Left ventricle myocardium inferior (tissue), 1 donor: ENCODE measurements around the gene PRKCB. TPM values are rescaled to one million over a fixed set of nuclear protein-coding genes. Genes with fewer than 3 reads are reported as not detected.
A peak's percentile ranks its signal among the peaks of the same experiment; 100 is the strongest.

Source experiments
- DNase-seq: peaks from one replicate; pipeline ENCODE4 v3.0.0-alpha.2; 2020
- H3K27ac ChIP-seq: fragments of 200-600 bp; replicated peaks from 2 replicates; pipeline ENCODE4 v1.8.0; 2021
- H3K27me3 ChIP-seq: fragments of 200-600 bp; 2 replicates; pipeline ENCODE4 v1.8.0; 2021; ENCODE audit warnings: low read depth
- H3K36me3 ChIP-seq: fragments of 200-600 bp; 2 replicates; pipeline ENCODE4 v1.8.0; 2021
- H3K4me1 ChIP-seq: fragments of 200-600 bp; 2 replicates; pipeline ENCODE4 v1.8.0; 2021
- H3K4me3 ChIP-seq: fragments of 200-600 bp; 2 replicates; pipeline ENCODE4 v1.8.0; 2021; ENCODE audit warnings: mild to moderate bottlenecking, moderate library complexity
- H3K9me3 ChIP-seq: fragments of 200-600 bp; replicated peaks from 2 replicates; pipeline ENCODE4 v1.8.0; 2021
- intact Hi-C: fragments of 100-400 bp; cut with micrococcal nuclease; formaldehyde crosslinking; loops from one replicate; pipeline ENCODE4 v1.11.0; 2022
- total RNA-seq: library from RNA; stranded (reverse); fragmentation: NEBNext Ultra II Directional; extraction: Animal tissue kit (Norgen Biotek cat#: 25700); gene quantifications from one replicate; pipeline ENCODE4 v1.2.1, GENCODE V29; 2021
- TF ChIP-seq, protein P1 (sequence below): fragments of 200-600 bp; IDR thresholded peaks from 2 replicates; pipeline ENCODE4 v1.8.0; 2021; ENCODE audit warnings: antibody characterized with exemption, mild to moderate bottlenecking, borderline replicate concordance
- donor health status: DM: no; HTN: yes; CAD: no; lungs with severe emphysema.

The PRKCB gene
- total RNA-seq, 1 donor from 2014 or later: 1.6 TPM

- intact Hi-C loops: no loop called here
- TF ChIP-seq, protein P1, sequence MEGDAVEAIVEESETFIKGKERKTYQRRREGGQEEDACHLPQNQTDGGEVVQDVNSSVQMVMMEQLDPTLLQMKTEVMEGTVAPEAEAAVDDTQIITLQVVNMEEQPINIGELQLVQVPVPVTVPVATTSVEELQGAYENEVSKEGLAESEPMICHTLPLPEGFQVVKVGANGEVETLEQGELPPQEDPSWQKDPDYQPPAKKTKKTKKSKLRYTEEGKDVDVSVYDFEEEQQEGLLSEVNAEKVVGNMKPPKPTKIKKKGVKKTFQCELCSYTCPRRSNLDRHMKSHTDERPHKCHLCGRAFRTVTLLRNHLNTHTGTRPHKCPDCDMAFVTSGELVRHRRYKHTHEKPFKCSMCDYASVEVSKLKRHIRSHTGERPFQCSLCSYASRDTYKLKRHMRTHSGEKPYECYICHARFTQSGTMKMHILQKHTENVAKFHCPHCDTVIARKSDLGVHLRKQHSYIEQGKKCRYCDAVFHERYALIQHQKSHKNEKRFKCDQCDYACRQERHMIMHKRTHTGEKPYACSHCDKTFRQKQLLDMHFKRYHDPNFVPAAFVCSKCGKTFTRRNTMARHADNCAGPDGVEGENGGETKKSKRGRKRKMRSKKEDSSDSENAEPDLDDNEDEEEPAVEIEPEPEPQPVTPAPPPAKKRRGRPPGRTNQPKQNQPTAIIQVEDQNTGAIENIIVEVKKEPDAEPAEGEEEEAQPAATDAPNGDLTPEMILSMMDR: no peak
- Histone ChIP-seq H3K9me3 (no peaks in the 10 kb centered on the region), H3K4me3 (no peak overlapping the region), H3K27me3 (no peaks in the 10 kb centered on the region), H3K36me3 (no peaks in the 10 kb centered on the region), H3K27ac (no peak overlapping the region), H3K4me1 (peaks cover 6% of the 10 kb centered on the region)
- DNase-seq: no peak
These were observed 276.0 kb downstream of the PRKCB start for GRCh38 chr16:24111724-24112302.

DNA sequence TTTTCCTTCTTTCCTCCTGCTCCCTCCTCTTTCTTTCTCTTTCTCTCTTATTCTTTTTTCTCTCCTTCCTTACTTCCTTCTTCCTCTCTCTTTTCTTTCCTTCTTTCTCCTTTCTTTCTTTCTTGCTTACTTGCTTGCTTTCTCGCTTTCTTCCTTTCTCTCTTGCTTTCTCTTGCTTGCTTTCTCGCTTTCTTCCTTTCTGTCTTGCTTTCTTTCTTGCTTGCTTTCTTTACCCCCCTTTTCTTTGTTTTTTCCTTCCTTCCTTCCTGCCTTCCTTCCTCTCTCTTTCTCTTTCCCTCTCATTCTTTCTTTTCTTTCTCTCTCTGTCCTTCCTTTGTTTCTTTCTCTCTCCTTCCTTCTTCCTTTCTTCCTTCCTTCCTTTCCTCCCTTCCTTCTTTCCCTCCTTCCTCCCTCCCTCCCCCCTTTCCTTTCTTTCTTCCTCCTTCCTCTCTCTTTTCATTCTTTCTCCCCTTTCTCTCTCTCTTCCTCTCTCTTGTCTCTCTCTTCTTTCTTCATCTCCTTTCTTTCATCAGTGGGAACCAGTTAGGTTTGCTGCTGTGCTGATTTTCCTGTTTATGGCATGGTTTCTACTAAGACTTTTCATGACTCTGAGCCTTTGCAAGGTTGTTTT is 277.4 kb downstream of the PRKCB start:
- TF ChIP-seq, protein P1: no peak
- intact Hi-C loops: no loop called here
- H3K36me3 ChIP-seq: no peaks in the 10 kb centered on the region

GRCh38 chr16:24114876-24115275 is 279.1 kb downstream of the PRKCB start:
- TF ChIP-seq, protein P1: no peak
- intact Hi-C loops: no loop called here

More for the DNA sequence above, 277.4 kb downstream of the PRKCB start:
- Histone ChIP-seq H3K4me1 (peaks cover 19% of the 10 kb centered on the region), H3K4me3 (no peak overlapping the region), H3K27me3 (no peaks in the 10 kb centered on the region), H3K27ac (no peak overlapping the region), H3K9me3 (no peaks in the 10 kb centered on the region)
- no peak for DNase-seq

GRCh38 chr16:24116046-24116776 is 280.4 kb downstream of the PRKCB start:
- Histone ChIP-seq H3K27ac (peak overlapping the region; percentile 64), H3K9me3 (no peaks in the 10 kb centered on the region), H3K4me1 (peaks cover 27% of the 10 kb centered on the region), H3K27me3 (no peaks in the 10 kb centered on the region), H3K4me3 (no peak overlapping the region), H3K36me3 (no peaks in the 10 kb centered on the region)
- TF ChIP-seq, protein P1: no peak
- intact Hi-C loops: no loop called here
- no peak for DNase-seq

More at GRCh38 chr16:24114876-24115275, 279.1 kb downstream of the PRKCB start:
- DNase-seq: no peak
- H3K27ac ChIP-seq: no peak overlapping the region
- no peak overlapping the region for H3K4me3 ChIP-seq
- H3K36me3 ChIP-seq: no peaks in the 10 kb centered on the region
- no peaks in the 10 kb centered on the region for H3K27me3 ChIP-seq
- H3K4me1 ChIP-seq: peaks cover 27% of the 10 kb centered on the region
- H3K9me3 ChIP-seq: no peaks in the 10 kb centered on the region

DNA sequence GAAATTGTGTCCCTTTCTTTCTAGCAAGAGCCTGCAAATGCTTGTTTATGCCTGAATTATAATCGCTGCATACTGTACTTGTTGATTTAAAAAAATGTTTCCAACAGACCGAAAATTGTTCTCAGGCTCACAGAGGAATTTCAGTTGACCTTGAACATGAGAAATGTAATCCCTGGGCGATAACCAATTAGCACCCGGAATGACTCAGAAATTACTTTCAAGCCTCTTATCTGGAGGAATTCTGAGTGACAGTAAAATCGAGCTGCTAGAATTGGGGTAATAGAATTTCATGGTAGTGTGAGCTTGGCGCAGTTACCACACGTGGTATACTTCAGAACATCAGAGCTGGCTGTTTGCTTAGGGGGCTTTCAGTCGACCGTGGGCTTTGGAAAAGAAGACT is 281.2 kb downstream of the PRKCB start:
- Histone ChIP-seq H3K4me3 (no peak overlapping the region), H3K27ac (peak overlapping the region; percentile 64), H3K9me3 (no peaks in the 10 kb centered on the region), H3K36me3 (no peaks in the 10 kb centered on the region), H3K27me3 (no peaks in the 10 kb centered on the region), H3K4me1 (peaks cover 27% of the 10 kb centered on the region)
- TF ChIP-seq, protein P1: no peak
- DNase-seq: no peak
- intact Hi-C loops: no loop called here
